IPS DF 4.7 (cell line): Measurements from ENCODE around the gene FLNC.

Experiments used
- DNase-seq: peaks from one replicate; pipeline ENCODE4 v3.0.0-alpha.2; 2013; ENCODE audit warnings: low spot score; ENCODE audit errors: extremely low read depth

The FLNC gene

GRCh38 chr7:128844777-128845311, 14.6 kb downstream of the FLNC start:
- DNase-seq, result no peak

DNA sequence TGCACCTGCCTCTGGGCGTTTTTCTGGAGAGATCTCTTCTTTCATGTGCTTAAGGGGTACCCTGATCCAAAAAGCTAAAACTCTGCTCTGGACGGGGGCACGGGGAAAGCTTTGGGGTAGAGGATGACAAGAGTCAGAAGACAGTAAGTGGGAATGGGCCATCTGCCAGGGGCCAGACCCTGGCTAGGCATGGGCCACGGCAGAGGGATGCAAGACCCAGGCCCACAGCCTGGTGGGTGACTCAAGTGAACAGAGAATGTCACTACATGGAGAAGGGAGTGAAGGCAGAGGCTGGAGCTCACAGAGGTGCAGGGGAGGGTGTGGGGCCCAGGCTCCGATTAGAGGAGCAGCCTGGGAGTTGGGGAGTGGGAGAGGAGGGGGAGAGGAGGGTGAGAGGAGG, 15.3 kb downstream of the FLNC start:
- DNase-seq, result no peak

- DNase-seq, result no peak
Observed at GRCh38 chr7:128845987-128846386, 15.8 kb downstream of the FLNC start.

DNA sequence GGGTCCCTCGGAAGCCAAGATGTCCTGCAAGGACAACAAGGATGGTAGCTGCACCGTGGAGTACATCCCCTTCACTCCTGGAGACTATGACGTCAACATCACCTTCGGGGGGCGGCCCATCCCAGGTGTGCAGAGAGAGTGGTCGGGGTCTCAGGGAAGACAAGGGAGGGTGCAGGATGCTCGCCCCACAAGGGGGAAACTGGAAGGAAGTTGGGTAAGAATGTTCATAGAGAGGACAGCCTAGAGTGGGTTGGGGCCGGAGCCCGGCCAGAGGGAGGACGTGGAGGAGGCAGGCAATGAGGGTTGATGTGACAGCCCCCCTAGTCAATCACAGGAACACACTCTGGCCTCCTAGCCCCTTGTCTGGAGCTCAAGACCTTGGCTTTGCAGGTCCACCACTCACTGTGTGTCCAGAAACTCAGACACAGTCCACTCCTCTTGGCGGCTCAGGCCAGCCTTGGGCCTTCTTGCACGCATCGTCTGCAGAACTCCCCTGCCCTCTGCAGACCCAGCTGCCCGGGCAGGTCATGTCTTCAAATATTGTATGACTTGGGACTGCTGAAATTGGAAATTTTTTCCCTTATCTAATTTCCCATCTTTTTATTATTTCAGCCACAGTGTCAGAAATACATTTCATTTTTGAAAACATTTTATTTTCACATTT, 16.7 kb downstream of the FLNC start:
- DNase-seq, result no peak

- no peak for DNase-seq
Observed at GRCh38 chr7:128847721-128848211, 17.6 kb downstream of the FLNC start.

- no peak for DNase-seq
Observed at GRCh38 chr7:128848289-128849155, 18.3 kb downstream of the FLNC start.

DNA sequence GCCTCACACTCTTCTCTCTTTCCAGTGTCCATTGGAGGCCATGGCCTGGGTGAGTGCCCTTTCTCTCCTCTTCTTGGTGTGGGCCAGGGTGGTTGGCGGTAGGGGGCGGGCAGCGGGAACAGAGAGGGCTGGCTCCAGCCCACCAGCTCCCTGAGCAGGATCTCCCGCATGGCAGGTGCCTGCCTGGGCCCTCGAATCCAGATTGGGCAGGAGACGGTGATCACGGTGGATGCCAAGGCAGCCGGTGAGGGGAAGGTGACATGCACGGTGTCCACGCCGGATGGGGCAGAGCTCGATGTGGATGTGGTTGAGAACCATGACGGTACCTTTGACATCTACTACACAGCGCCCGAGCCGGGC, 18.9 kb downstream of the FLNC start:
- DNase-seq, result no peak

- DNase-seq, result no peak
Observed at GRCh38 chr7:128849804-128850490, 19.7 kb downstream of the FLNC start.

- DNase-seq, result no peak
Observed at GRCh38 chr7:128852537-128853254, 22.5 kb downstream of the FLNC start.

DNA sequence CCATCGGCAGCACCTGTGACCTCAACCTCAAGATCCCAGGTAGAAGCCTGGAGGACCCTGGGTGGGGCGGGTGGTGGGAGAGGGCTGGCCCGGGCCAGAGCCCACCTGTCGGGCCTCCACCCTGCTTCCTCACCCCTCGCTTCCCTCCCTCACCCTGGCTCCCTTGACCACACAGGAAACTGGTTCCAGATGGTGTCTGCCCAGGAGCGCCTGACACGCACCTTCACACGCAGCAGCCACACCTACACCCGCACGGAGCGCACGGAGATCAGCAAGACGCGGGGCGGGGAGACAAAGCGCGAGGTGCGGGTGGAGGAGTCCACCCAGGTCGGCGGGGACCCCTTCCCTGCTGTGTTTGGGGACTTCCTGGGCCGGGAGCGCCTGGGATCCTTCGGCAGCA, 23.6 kb downstream of the FLNC start:
- DNase-seq, result no peak

DNA sequence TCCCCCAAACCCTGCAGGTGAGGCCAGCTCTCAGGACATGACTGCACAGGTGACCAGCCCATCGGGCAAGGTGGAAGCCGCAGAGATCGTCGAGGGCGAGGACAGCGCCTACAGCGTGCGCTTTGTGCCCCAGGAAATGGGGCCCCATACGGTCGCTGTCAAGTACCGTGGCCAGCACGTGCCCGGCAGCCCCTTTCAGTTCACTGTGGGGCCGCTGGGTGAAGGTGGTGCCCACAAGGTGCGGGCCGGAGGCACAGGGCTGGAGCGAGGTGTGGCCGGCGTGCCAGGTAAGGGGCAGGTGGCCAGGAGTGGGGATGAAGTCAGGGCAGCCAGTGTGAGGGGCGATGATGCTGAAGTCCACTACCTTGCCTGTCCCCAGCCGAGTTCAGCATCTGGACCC, 24.2 kb downstream of the FLNC start:
- no peak for DNase-seq

- DNase-seq, result no peak
Observed at GRCh38 chr7:128855559-128855958, 25.4 kb downstream of the FLNC start.

DNA sequence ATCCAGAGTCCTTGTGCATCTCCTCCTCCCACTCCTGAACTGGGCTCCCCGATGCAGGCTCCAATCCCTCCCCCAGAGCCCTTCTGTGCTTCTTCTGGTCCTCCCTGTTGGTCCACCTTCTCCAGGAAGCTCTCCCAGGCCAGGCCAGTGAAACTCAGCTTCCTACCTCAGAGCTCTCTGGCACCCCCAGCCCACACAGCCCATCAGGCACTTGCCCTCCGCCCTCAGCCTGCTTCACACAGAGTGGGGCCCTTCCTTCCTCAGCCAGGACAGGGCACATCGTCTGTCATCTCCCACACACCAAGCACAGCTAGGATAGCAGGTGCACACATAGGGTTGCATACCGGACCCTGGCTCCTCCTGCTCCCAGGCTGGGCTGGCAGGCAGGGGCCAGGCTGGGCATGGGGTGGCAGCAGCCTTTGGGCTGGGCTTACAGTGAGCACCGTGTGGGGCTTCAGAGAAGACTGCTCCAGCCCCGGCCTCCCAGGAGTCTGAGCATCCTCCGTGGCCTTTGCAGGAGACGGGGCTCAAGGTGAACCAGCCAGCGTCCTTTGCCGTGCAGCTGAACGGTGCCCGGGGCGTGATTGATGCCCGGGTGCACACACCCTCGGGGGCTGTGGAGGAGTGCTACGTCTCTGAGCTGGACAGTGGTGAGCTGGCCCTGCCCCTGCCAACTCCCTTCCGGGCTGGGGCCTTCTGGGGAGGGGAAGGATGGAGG, 26.0 kb downstream of the FLNC start:
- no peak for DNase-seq

GRCh38 chr7:128858380-128859231, 28.4 kb downstream of the FLNC start:
- DNase-seq, result no peak

GRCh38 chr7:128859232-128860157, 29.3 kb downstream of the FLNC start:
- no peak for DNase-seq

DNA sequence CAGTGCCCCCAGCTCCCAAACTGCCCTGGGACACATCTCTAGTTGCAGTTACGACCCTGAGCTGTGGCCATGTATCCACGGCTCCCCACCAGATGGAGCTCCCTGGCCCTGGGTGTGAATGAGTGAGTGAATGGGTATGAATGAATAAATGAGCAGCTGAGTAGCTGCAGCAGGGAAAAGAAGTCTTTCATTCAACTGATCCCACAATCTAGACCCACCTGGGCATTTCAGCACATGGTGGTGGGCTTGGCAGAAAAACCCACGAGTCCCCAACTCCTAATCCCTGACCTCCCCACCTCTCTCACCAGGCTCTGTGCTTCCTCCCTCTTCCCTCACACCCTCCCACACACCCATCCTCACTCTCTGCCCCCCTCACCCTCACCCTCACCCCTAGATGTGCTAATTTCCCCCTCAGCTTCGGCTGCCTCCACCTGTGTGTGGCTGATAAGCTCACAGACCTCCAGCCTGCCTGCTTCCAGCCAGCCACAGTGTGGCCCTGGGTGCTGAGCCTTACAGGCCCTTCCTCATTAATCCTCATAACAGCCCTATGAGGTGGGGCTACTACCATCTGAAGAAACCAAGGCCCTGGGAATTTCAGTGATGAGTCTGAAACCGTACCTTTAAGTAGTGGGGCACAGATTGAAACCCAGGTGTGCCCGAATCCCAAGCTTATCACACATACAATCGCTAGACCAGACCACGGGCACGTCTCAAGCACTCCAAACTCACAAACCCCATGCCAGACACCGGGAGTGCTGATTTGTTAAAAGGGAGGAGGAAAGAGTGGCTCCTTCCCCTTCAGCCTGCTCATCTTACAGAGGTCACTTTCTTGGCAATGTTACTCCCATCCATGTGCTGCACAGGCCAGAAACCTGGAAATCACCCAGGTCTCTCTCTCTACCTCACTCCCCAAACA, 30.2 kb downstream of the FLNC start:
- DNase-seq, result no peak

DNA sequence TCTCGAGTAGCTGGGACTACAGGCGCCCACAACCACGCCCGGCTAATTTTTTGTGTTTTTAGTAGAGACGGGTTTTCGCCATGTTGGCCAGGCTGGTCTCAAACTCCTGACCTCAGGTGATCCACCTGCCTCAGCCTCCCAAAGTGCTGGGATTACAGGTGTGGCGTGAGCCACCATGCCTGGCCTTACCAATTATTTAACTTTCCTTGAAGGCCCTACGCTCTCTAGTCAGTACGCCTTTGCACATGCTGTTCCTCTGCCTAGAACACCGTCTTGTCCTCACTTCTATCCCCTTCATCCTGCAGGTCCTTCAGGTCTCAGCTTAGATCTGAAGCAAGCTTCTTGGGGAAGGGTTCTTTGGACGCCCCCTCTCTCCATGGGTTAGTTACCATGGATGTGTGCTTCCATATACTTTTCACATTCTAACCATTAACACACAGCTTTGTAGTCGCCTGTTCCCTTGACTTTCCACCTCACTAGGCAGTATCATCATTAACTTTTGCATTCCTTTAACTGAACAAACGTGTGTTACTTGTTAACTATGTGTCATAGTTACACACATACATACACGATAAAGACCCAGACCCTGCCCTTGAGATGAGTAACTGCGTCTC, 31.9 kb downstream of the FLNC start:
- DNase-seq, result no peak
